Measurements from ENCODE around the gene ATP2B2.

The ATP2B2 gene

DNA sequence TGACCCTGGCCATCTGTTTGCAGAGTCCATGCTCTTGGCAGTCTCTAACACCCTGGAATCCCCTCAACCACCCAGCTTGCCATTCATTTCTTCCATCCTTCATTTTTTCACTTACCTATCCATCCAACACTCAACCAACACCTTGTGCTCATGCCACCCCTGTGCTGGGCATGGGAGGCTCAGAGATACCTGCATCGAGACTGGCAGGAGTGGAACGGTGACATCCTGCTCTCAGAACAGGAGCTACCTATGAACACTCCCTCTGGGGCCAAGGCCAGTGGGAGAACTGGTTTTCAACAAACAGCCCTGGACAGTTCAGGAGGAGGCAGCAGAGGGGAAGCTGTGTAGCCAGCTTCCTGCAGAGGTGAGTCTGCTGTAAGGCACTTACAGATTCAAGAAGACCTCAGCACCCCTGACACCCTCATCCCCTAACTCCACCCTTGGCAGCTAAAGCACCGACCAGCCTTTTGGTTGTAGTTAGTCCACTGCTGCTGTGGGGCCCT is 19.5 kb upstream of the ATP2B2 start:
- no peak for DNase-seq (ENCODE audit: low read depth)
- TF ChIP-seq, protein P1, sequence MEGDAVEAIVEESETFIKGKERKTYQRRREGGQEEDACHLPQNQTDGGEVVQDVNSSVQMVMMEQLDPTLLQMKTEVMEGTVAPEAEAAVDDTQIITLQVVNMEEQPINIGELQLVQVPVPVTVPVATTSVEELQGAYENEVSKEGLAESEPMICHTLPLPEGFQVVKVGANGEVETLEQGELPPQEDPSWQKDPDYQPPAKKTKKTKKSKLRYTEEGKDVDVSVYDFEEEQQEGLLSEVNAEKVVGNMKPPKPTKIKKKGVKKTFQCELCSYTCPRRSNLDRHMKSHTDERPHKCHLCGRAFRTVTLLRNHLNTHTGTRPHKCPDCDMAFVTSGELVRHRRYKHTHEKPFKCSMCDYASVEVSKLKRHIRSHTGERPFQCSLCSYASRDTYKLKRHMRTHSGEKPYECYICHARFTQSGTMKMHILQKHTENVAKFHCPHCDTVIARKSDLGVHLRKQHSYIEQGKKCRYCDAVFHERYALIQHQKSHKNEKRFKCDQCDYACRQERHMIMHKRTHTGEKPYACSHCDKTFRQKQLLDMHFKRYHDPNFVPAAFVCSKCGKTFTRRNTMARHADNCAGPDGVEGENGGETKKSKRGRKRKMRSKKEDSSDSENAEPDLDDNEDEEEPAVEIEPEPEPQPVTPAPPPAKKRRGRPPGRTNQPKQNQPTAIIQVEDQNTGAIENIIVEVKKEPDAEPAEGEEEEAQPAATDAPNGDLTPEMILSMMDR (conservative IDR thresholded peaks at IDR 0.05; ENCODE audit: control insufficient read depth, insufficient read depth, low read depth, low read length), result no peak
- H3K4me3 ChIP-seq (ENCODE audit: control insufficient read depth, low read depth, low read length), result no peak overlapping the region

DNA sequence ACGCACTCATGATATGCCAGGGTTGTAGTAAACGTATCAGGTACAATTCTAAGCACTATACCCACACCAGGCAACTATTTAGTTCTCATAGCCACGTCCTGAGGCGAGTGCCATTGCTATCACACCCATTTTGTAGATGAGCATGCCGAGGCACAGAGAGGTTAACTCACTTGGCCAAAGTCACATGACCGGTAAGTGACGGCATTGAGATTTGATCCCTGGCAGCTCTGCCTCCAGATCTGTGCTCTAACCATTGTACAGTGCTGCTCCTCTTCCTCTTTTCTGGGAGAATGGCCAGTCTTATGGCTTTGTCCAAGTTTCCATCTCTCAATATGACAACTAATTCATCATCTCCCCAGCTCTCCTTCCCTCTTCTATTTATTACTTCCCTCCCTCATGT is 18.9 kb upstream of the ATP2B2 start:
- TF ChIP-seq, protein P1 (conservative IDR thresholded peaks at IDR 0.05; ENCODE audit: control insufficient read depth, insufficient read depth, low read depth, low read length), result no peak
- H3K4me3 ChIP-seq (ENCODE audit: control insufficient read depth, low read depth, low read length), result no peak overlapping the region
- no peak for DNase-seq (ENCODE audit: low read depth)

DNA sequence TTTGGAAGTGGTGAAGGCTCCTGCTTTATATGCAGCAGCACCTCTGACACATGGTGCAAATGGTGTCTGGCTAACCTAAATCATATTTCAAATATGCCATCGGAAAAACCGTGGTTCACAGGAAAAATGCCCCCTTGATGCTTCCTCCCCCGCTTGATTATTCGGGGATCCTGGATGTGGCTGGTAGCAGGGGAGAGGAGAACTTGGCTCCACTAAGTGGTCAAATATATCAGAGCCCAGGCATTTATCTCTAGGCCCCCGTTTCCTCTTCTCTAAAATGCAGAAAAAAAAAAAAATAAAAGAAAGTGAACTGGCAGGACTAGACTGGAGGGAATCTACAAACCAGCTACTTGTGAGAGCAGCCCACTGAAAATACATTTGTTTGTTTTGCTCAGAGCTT is 18.2 kb upstream of the ATP2B2 start:
- TF ChIP-seq, protein P1 (conservative IDR thresholded peaks at IDR 0.05; ENCODE audit: control insufficient read depth, insufficient read depth, low read depth, low read length), result no peak
- H3K4me3 ChIP-seq (ENCODE audit: control insufficient read depth, low read depth, low read length), result no peak overlapping the region
- no peak for DNase-seq (ENCODE audit: low read depth)

DNA sequence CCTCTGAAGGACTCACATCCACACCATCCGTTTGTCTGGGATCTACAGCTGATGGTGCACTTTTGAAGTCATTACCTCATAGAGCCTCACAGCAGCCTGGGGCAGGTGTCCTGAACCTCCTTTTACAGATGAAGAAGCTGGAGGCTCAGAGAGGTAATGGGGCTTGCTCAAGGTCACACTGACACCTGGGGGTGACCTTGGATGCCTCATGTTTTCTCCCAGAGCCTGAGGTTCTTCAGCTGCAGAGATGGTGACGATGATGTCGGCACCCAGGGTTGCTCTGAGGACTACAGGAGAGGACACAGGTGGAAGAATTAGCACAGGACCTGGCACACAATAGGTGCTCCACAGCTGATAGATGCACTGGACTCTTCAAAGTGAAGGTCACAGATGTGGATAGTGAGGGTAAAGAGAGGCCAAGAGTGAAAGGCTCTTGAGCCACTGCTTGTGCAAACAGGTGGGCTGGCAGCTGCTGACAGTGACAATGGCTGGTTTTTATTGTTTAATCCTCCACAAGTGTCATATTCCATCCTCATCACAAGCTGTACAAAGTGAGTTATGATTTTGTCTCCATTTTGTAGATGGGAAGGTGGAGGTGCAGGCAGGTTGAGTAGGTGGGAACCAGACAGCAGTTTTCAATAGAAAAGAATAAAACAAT is 17.4 kb upstream of the ATP2B2 start:
- TF ChIP-seq, protein P1 (conservative IDR thresholded peaks at IDR 0.05; ENCODE audit: control insufficient read depth, insufficient read depth, low read depth, low read length), result no peak
- no peak for DNase-seq (ENCODE audit: low read depth)
- H3K4me3 ChIP-seq (ENCODE audit: control insufficient read depth, low read depth, low read length), result no peak overlapping the region

DNA sequence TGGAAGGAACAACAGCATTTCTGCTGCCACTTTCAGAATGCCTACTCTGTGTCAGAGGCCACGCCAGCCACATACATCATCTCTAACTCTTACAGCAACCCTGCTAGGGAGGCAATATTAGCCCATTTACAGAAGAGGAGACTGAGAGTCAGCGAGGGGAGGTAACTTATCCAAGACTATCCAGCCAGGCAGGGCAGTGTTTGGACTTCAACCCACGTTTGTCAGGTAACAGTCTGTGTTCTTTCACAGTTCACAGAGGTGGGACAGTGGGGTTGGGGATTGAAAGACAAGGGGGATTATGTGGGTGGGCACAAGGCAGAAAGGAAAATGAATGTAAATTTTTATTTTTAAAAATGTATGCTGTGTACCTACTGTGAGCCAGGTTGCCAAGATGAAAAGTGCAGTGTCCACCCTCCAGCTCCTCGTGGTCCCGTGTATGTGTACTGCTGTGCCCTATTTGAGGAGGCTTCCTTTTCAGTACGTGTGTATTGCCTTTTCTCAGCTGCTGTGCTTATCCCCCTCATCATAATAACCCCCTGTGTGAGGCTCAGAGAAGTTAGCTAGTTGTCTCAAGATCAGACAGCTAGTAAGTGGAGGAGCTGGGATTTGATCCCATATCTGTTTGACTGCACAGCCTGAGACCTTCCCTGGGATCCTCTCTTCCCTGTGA is 16.5 kb upstream of the ATP2B2 start:
- no peak overlapping the region for H3K4me3 ChIP-seq (ENCODE audit: control insufficient read depth, low read depth, low read length)
- TF ChIP-seq, protein P1 (conservative IDR thresholded peaks at IDR 0.05; ENCODE audit: control insufficient read depth, insufficient read depth, low read depth, low read length), result no peak
- DNase-seq (ENCODE audit: low read depth), result no peak

DNA sequence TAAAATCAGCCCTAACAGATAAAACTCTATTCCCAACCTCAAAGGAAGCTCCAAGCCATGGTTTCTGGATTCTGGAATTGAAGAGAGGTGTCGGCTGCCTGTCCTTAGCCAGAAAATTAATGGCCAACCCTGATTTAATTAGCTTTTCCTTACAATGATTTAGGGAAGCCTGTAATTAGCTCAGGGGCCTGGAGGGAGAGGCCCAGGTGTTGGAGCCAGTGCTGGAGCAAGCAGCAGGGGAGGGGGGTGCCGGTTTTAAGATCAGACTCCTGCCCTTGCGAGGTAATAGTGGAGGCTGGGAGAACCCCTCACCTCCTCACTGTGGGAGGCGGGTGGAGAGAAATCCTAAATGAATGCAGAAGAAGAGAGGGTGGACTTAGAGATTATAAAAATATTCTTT is 14.7 kb upstream of the ATP2B2 start:
- TF ChIP-seq, protein P1 (conservative IDR thresholded peaks at IDR 0.05; ENCODE audit: control insufficient read depth, insufficient read depth, low read depth, low read length), result no peak
- DNase-seq (ENCODE audit: low read depth), result no peak

More for the DNA sequence above, 14.7 kb upstream of the ATP2B2 start:
- no peak overlapping the region for H3K4me3 ChIP-seq (ENCODE audit: control insufficient read depth, low read depth, low read length)
